GM23248 (cell line): ENCODE data around the gene CEP131.

Experiments
- EZH2 ChIP-seq: fragments of 200-600 bp; sonication (generic); IDR thresholded peaks from 2 replicates; pipeline ENCODE4 v1.6.1; 2018; ENCODE audit warnings: antibody characterized with exemption, mild to moderate bottlenecking; ENCODE audit not compliant: insufficient read depth, poor library complexity, severe bottlenecking
- EZH2phosphoT487 ChIP-seq: fragments of 200-600 bp; sonication (generic); IDR thresholded peaks from 2 replicates; pipeline ENCODE4 v1.6.1; 2018; ENCODE audit warnings: antibody characterized with exemption, moderate library complexity, mild to moderate bottlenecking, low read depth; ENCODE audit not compliant: insufficient read depth

DNA sequence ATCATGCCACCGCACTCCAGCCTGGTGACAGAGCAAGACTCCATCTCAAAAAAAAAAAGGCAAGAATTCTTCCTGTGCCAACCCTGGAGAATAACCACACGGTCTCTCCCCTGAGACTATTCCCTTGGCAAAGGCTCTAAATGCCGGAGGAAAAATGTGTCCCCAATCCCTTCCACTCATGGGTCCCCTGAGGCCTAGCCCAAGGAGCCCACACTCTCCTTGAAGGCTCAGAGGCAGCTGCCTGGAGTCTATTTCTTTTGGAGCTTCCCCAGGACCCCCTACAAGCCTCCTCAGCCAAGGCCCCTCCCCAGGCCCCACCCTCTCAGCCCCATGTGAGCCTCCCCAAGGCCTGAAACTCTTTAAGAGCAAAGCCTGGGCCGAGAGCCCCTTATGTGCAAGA lies 16.6 kb downstream of the CEP131 start:
- TF ChIP-seq EZH2 (no peak), EZH2phosphoT487 (no peak)
